GM20000 (cell line): Measurements from ENCODE around the gene ARSG.
A peak's percentile ranks its signal among the peaks of the same experiment; 100 is the strongest.
"Not testable (repeated sequence)": the region's sequence is repeated elsewhere in the genome, so short reads cannot be mapped to it uniquely, and the experiment has no call there.

Source experiments
- DNase-seq: peaks from one replicate; pipeline ENCODE4 v3.0.0; 2012; ENCODE audit warnings: low spot score
- TF ChIP-seq, protein P1 (sequence below): IDR thresholded peaks from 2 replicates; pipeline ENCODE4 v1.5.1; 2012; ENCODE audit warnings: mild to moderate bottlenecking, control low read depth; ENCODE audit errors: extremely low read depth, missing control alignments

The ARSG gene

DNA sequence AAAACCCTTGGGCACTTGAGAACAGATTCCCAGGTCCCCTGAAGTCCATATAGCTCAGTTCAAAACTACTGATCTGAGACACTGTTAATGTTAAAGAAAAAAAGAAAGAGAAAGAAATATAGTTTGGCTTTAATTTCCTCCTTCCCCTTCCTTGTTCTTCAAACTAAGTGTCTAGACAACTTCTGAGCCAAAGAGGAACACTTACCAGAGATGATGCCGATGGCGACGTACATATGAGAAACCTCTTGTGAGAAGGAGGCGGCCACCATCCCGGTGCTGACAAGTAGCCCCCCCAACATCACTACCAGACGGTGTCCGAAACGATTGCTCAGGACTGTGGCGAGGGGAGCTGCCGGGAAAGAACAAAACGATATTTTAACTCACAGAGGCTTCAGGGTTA, 17.6 kb upstream of the ARSG start:
- TF ChIP-seq, protein P1, sequence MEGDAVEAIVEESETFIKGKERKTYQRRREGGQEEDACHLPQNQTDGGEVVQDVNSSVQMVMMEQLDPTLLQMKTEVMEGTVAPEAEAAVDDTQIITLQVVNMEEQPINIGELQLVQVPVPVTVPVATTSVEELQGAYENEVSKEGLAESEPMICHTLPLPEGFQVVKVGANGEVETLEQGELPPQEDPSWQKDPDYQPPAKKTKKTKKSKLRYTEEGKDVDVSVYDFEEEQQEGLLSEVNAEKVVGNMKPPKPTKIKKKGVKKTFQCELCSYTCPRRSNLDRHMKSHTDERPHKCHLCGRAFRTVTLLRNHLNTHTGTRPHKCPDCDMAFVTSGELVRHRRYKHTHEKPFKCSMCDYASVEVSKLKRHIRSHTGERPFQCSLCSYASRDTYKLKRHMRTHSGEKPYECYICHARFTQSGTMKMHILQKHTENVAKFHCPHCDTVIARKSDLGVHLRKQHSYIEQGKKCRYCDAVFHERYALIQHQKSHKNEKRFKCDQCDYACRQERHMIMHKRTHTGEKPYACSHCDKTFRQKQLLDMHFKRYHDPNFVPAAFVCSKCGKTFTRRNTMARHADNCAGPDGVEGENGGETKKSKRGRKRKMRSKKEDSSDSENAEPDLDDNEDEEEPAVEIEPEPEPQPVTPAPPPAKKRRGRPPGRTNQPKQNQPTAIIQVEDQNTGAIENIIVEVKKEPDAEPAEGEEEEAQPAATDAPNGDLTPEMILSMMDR: no peak
- DNase-seq: no peak

DNA sequence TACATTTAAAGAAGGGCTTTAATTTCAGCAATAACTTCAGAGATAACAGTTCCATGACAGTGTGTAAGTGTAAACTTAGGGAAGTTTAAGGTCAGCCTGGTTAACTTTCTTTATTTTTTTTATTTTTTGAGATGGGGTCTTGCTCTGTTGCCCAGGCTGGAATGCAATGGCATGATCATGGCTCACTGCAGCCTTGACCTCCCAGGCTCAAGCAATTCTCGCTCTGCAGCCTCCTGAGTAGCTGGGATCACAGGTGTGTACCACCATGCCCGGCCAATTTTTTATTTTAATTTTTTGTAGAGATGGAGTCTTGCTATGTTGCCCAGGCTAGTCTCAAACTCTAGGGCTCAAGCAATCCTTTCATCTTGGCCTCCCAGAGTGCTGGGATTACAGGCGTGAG, 15.0 kb upstream of the ARSG start:
- DNase-seq: not testable (repeated sequence)

DNA sequence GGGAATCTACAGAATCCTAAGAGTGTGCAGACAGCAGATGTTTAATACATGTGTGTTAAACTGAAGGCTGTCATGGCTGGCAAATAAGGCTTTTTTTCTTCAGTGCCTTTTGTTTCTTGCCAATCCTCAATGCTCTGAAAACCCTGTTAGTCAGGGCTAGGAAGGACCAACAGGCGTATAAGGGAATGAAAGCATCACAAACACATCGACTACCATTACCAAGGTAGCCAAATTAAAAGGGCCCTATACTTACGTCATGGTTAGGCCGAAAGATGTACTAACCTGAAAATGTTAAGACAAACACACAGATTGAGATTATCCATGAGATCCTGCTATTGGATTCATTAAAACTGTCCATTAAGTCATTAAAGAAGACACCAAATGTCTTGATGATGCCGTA, 13.5 kb upstream of the ARSG start:
- no peak for DNase-seq
- TF ChIP-seq, protein P1: no peak

DNA sequence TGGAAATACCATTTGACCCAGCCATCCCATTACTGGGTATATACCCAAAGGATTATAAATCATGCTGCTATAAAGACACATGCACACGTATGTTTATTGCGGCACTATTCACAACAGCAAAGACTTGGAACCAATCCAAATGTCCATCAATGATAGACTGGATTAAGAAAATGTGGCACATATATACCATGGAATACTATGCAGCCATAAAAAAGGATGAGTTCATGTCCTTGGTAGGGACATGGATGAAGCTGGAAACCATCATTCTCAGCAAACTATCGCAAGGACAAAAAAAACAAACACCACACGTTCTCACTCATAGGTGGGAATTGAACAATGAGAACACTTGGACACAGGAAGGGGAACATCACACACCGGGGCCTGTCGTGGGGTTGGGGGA, 9.3 kb upstream of the ARSG start:
- not testable (repeated sequence) for DNase-seq

DNA sequence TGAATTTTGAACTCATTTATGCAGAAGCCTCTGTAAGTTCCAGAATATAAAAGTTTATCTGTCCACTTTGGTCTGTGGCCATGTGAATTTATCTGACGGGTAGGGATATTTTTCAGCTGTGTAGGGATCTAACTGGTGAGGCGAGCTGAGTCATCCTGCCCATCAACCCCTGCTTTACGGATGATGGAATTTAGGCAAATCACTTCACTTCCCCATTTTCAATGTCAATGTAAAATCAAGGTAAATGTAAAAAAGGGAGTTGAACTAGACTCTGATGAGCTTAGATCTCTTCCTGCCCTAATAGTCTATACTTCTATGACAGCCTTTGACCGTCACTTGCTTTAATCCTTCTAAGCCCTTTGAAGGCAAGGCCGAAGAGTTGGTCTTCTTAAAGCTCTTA, 2.9 kb upstream of the ARSG start:
- DNase-seq: peak; percentile 72

DNA sequence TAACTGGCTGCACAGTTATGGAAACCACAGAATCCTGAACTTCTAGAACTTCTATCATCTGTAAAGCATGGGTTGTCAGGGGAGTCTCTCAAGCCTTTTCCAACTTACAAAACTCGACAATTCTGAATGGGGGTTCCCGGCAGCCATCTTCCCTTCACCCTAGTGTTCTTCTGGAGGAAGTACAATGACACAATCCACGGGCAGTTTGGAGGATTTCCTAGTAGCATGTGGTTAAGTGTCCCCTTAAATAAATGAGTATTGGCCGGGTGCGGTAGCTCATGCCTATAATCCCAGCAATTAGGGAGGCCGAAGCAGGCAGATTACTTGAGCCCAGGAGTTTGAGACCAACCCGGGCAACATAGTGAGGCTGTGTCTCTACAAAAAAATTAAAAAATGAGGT, 2.5 kb upstream of the ARSG start:
- TF ChIP-seq, protein P1: no peak
- DNase-seq: peak; percentile 66

More for the DNA sequence above, 2.9 kb upstream of the ARSG start:
- TF ChIP-seq, protein P1: no peak

DNA sequence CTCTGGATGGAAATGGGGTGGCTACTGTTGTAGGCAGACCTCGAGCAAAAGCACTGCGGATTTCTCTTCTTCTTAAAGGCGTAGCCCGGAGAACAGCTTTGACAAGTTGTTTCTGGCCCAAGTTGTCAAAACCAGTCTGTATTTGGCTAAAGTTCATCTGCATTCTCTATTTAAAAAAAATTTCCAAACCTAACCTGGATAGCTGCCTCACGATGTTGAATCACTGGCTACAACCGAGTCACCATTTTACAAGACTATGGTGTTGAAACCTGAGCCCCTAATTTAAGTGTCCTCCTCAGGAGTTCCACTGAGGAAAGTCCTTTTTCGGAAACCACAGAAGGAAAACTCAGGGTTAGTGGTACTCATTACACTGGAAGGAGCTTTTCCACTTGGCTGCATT, 1.8 kb upstream of the ARSG start:
- TF ChIP-seq, protein P1: no peak
- peak; percentile 6 for DNase-seq

GRCh38 chr17:68289936-68290267, 1.4 kb upstream of the ARSG start:
- no peak for DNase-seq
- TF ChIP-seq, protein P1: no peak
